Activated T-cell treated with anti-CD3 and anti-CD28 coated beads, Interleukin-2, amount 50 U/mL, for 48 hours (primary cell): ENCODE data around the gene CACNA2D2.

ENCODE experiments used
- DNase-seq, 2 experiments: peaks; one replicate each; pipeline ENCODE4 v3.0.0-alpha.2; 2020

The CACNA2D2 gene

DNA sequence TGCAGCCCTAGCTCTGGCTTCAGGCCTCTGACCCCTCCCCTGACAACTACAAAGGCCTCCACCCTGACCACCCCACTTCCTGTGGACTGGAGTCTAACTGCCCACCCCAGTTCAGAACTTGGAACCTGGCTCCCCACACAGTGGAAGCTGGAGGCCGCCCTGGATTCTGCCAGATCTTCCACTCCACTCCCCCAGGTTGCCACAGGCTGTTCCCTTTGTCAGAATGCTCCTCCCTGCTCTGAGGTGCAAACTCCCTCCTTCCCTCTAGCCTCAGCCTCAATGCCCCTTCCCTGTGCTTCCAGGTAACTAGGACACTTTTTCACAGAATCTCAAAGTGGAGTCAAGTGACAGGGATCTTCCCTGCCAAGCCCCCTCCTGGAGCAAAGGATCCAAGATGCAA, 81.3 kb downstream of the CACNA2D2 start:
- no peak for DNase-seq

- no peak for DNase-seq
Observed at GRCh38 chr3:50419595-50420370, 83.7 kb downstream of the CACNA2D2 start.

DNA sequence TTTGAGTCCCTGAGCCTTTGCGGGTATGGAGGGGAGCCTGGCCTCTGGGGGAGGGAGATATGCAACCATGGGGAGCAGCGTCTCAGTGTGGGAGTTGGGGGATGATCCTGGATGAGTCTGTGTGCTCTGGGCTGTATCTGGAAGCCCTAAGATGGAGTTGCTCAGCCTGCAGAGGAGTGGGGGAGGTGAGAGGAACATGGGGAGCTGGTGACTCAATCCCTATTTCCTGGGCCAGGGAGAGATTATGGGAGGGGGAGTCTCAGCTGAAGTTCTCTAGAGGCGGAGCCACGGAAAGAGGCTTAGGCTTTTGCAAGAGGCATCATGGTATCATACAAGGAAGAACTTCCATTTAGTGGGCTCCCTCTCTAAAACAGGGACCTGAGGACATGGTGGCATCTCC, 84.6 kb downstream of the CACNA2D2 start:
- no peak for DNase-seq

DNA sequence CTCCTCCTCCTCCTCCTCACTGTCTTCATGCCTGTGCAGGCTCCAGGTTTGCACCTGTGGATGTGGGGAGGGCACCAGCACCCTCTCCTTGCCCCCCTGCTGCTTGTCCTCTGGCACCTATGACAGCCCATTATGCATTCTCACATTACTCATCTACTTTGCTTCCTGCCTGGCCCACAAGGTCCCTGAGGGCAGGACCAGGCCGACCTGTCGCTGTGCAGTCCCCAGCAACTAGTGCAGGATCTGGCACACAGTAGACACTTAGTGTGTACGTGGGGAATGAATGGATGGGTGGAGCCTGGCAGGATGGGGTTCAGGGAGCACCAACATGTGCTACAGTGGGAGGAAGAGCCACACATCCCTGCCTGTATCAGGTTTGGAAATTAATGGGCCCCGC, 85.8 kb downstream of the CACNA2D2 start:
- no peak for DNase-seq

GRCh38 chr3:50416736-50417636, 86.4 kb downstream of the CACNA2D2 start:
- no peak for DNase-seq

DNA sequence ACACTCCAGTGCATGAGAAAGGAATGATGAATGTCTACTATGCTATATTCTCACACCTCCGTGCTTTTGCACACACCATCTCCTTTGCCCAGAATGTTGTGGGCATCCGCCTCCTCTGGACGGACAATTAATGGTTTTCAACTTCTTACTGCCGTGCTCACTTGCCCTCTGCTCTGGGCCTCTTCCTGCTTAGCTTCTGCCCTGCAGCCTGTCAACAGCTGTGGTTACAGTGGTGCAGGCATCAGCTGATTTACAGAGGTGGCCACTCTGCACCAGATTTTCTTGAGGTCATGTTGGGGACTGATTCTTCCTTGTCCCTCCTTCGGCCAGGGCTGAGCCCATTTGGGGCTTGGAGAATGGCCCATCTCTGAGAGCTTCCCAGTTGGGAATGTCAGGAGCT, 87.6 kb downstream of the CACNA2D2 start:
- no peak for DNase-seq

GRCh38 chr3:50415061-50415460, 88.4 kb downstream of the CACNA2D2 start:
- no peak for DNase-seq

GRCh38 chr3:50414616-50415015, 88.8 kb downstream of the CACNA2D2 start:
- no peak for DNase-seq

DNA sequence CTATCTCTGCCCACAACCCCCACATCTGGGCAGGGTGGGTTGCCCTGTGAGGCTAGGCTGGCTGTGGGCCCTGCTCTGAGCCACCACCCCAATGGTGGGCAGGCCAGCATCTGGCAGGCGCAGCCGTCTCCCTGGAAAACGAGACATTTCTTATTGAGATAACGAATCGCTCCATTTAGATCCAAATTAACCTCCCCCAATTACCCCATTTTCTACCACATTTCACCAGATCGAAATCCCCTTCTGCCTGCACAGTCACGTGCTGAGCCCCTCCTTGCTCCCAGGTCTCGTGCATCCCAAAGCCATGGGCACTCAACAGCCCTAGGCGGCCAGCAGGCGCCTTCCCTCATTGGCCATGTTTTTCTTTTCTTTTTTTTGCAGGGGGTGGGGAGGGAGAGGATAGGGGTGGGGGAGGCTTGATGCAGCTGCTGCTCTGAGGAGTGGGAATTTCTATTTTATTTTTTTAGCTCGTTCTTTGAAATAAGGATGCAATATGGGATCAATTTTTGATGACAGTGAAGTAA, 91.1 kb downstream of the CACNA2D2 start:
- no peak for DNase-seq

GRCh38 chr3:50411229-50411628, 92.2 kb downstream of the CACNA2D2 start:
- no peak for DNase-seq

DNA sequence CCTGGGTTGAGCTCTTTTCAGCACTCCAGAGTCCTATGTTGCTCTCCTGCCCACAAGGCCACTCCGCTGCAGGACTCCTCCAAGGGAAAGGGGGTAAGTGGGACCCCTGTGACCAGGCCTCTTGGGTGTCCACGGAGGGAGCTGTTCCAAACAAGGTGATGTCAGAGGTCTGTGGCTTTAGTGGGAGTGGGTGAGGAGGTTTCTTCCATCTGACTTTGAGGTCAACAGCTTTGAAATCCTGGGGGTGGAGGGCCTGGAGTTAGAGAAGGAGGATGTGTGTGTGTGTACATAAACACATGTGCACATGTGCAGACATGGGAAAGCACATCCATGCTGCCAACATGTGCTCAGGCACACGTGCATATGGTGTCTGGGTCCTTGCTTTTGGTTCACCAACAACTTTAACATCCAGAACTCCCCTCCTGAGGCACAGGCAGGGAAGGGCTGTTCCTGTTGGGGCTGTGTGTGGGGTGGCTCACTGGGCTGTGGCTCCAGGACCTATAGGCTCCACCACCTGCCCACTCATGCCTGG, 92.8 kb downstream of the CACNA2D2 start:
- no peak for DNase-seq

GRCh38 chr3:50410185-50410584, 93.2 kb downstream of the CACNA2D2 start:
- DNase-seq: no peak

- DNase-seq: no peak
Observed at GRCh38 chr3:50408443-50408944, 94.9 kb downstream of the CACNA2D2 start.

- no peak for DNase-seq
Observed at GRCh38 chr3:50406487-50406886, 96.9 kb downstream of the CACNA2D2 start.

DNA sequence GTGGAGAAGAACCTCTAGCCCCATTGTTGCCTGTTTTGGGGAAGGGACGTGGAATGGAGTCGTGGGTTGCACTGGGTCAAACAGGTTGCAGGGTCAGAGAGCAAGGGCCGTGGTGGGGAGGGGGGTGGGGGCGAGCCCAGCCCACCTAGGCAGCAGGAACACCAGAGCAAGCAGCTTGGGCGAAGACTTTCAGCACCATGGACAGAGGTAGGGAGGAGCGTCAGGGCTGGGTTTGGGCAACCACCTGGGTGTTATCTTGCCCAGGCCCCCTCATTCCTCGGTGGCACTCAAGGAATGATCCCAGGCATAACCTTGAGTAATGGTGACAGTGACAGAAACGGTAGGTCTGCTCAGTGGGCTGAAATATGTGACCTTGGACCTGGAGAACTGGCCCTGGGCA, 98.2 kb downstream of the CACNA2D2 start:
- peak; percentile 34 to 45 for DNase-seq

DNA sequence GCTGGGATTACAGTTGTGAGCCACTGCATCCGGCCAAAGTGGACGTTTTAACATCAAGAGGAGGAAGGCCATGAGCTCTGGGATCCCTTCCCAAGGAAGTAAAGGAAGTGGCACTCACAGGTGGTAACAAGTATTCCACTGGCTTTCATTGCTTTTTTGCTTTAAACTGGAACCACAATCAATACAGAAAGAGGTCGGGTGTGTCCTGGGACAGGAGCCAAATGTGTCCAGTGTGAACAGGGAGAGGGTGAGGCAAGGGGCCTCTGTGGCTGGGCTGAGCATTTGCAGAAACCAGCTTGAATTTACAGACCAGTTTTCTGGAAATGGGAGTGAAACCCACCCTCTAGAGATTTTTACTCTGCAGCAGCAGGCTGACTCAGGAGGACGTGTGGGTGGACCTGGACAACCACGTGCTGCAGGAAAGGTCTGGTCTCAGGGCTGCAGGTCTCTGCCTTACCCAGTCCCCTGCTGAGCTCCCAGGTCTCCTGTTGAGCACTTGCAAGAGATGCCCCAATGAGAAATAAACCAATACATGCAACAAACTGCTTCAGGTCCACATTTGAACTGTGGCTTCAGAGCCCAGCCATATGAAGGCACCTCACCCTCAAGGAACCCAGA, 101.3 kb downstream of the CACNA2D2 start:
- DNase-seq: no peak

DNA sequence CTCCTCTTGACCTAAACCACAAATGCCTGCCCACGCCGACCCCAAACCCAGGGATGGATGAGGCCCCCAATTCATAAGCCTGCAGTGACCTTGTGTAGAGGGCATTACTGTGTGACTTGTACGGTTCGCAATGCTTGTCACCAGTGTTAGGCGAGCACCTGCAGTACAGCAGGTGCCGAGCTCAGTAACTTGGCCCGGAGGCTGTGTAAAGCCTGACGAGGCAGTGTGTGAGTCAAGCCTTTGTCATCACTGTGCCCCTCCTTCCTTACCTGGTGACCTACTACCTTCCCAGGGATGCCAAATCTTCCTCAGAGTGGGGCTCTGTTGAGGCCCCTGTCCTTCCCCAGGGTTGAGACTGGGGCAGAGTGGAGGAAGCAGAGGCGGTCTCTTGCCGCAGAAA, 106.9 kb downstream of the CACNA2D2 start:
- DNase-seq: no peak

- DNase-seq: no peak
Observed at GRCh38 chr3:50395070-50395860, 108.2 kb downstream of the CACNA2D2 start.

DNA sequence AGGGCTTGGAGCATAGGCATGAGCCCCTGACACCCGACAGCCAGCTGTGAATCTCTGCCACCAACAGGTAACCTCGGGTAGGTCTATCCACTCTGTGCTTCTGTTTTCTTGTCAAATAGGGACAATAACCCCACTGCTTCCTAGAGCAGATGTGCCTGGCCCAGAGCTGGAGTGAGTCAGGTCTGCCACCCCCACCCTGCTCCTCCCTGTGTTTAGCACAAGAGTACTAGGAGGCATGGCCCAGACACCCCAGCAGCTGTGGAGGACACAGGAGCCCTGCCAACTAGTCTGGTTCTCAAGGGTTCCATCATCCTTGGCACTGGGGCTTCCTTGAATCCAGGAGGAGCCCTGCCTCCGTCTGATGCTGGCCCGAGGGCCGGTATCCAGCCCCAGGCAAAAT, 110.4 kb downstream of the CACNA2D2 start:
- no peak for DNase-seq

DNA sequence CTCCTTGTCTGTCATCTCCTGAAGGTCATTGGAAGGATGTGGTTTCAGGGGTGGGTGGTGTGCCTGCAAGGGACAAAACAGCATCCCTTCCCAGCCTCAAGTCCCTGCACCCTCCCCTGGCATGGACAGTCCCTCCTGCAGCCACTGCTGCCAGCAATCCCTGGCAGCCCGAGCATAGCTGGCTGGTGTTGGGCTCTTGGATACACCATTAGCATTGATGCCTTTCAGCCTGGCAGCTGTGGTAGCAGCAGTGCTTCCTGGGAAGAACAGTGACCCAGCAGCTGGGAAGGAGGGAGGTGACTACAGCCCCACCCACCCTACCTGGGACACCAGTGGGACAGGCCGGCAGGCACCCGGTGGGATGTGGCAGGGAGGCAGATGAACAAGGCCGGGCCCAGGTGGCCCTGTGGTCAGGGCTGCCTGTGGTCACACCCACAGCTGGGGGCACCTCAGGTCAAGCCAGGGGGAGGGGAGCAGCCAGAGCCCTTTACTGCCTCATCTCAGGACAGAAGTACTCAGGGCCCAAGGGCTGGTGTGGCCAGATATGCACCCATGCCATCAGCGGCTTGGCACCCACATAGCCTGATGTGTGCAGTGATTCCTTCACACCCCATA, 111.2 kb downstream of the CACNA2D2 start:
- no peak for DNase-seq

DNA sequence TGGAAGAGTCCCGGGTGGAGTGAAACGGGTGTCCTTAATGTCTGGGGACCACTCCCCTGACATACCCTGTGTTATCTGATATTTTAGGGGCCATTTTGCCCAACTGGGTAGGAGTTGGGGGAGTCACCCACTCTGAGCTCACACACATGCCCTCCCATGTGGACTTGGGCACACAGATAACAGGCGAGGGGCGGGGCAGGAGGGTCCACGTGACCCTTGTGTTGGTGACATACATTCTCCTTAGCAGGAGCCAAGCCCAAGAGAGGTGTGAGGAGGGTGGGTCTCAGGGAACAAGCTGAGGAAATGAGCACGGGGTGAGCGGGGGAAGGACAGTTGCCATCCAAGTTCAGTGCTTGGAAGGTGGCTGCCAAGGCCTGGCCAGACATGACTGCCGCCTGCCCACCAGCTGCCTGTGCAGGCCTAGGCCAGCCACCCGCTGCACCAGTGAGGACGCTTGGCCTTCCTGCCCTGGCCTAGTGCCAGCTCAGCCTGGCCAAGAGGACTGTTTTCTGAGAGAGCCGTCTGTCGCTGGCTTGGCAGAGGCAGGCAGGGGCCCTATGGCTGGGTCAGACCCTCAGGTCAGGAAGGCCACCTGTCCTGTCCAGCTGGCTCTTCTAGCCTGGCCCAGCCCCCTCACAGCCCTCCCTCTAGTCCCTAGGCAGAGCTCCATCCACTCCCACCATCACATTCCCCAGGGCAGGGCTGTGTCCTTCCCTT, 112.8 kb downstream of the CACNA2D2 start:
- no peak for DNase-seq
